Esophagus muscularis mucosa (tissue), 4 donors: Measurements from ENCODE around the gene ADNP. TPM values are rescaled to one million over a fixed set of nuclear protein-coding genes. Genes with fewer than 3 reads are reported as not detected.

ENCODE experiments used
- DNase-seq: peaks from one replicate; pipeline ENCODE4 v3.0.0-alpha.2; 2017; ENCODE audit errors: extremely low spot score
- H3K27ac ChIP-seq, 4 donors: fragments of 200-600 bp; sonication (generic); replicated peaks in 1 of 4; 1 replicate in 3 of 4; 2 replicates in 1 of 4; pipeline ENCODE4 v1.5.1; 2016 to 2019; ENCODE audit warnings: mild to moderate bottlenecking in 1 of 4
- H3K27me3 ChIP-seq, 4 donors: fragments of 200-600 bp; sonication (generic); one replicate each; pipeline versions ENCODE4 v1.5.1 to v1.6.0; 2016 to 2019
- H3K36me3 ChIP-seq, 4 donors: fragments of 200-600 bp; sonication (generic); one replicate each; pipeline ENCODE4 v1.5.1; 2016 to 2019
- H3K4me1 ChIP-seq, 4 donors: fragments of 200-600 bp; sonication (generic); one replicate each; pipeline ENCODE4 v1.5.1; 2016 to 2019
- H3K4me3 ChIP-seq, 4 donors: fragments of 200-600 bp; sonication (generic); 1 replicate in 2 of 4; 2 replicates in 2 of 4; pipeline ENCODE4 v1.5.1; 2016 to 2019; ENCODE audit warnings: mild to moderate bottlenecking in 4 of 4, moderate library complexity in 1 of 4
- H3K9me3 ChIP-seq, 4 donors: fragments of 200-600 bp; sonication (generic); 1 replicate in 3 of 4; 2 replicates in 1 of 4; pipeline ENCODE4 v1.5.1; 2016 to 2019
- EP300 ChIP-seq: sonication (generic); formaldehyde crosslinking; IDR thresholded peaks from one replicate; pipeline ENCODE4 v1.6.1; 2017; ENCODE audit warnings: antibody characterized with exemption
- POLR2A ChIP-seq: fragments of 450-650 bp; IDR thresholded peaks from one replicate; pipeline ENCODE4 v1.6.1; 2017; ENCODE audit warnings: antibody characterized with exemption, moderate library complexity, mild to moderate bottlenecking, low read depth
- POLR2AphosphoS5 ChIP-seq, 2 donors: sonication (generic); formaldehyde crosslinking; IDR thresholded peaks; one replicate each; pipeline ENCODE4 v1.6.1; 2017; ENCODE audit warnings: antibody characterized with exemption in 2 of 2
- WGBS: methylation state at CpG from one replicate; pipeline ENCODE4 v1.1.5; 2018; 5-methylcytosine and 5-hydroxymethylcytosine counted together
- intact Hi-C: fragments of 100-400 bp; cut with DNase I; formaldehyde crosslinking; loops from one replicate; pipeline ENCODE4 v1.15.1; 2023
- total RNA-seq, 4 donors: library from RNA; depleted of rRNA; stranded (reverse); fragments of >200 nt; gene quantifications; one replicate each; pipeline versions ENCODE4 v1.1.0 to v1.2.1, GENCODE V29; 2016
- TF ChIP-seq, protein P1 (sequence below), 3 experiments: fragments of 200-600 bp in 2 of 3; fragments of 450-650 bp in 1 of 3; sonication (generic) in 2 of 3; IDR thresholded peaks; one replicate each; pipeline ENCODE4 v1.5.1; 2017 to 2019; ENCODE audit warnings: antibody characterized with exemption in 3 of 3, mild to moderate bottlenecking in 2 of 3, moderate library complexity in 1 of 3

Gene ADNP
- total RNA-seq, 4 donors from 2014 or later, result 39.1 to 59.8 (median 48.2) TPM

DNA sequence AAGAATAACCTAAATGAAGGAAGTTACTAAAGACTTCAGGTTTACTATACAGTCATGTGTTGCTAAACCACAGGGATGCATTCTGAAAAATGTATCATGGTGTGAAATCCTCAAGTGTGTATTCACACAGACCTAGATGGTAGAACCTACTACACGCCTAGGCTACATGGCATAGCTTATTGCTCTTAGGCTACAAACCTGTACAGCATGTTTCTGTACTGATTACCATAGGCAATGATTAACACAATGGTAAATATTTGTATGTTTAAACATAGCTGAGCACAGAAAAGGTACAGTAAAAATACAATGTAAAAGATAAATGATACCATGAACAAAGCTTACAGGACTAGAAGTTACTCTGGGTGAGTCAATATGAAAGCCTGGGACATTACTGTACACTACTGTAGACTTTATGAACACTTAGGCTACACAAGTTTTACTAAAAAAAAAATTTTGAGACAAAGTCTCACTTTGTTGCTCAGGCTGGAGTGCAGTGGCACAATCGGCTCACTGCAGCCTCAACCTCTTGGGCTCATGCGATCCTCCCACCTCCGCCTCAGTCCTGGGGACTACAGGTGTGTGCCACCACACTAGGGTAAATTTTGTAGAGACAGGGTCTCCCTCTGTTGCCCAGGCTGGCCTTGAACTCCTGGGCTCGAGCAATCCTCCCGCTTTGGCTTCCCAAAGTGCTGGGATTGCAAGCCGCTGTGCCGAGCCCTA is 36.0 kb downstream of the ADNP start:
- H3K36me3 ChIP-seq, result peaks cover 35 to 90% (median 73%) of the 10 kb centered on the region in 4 donors
- TF ChIP-seq, protein P1, sequence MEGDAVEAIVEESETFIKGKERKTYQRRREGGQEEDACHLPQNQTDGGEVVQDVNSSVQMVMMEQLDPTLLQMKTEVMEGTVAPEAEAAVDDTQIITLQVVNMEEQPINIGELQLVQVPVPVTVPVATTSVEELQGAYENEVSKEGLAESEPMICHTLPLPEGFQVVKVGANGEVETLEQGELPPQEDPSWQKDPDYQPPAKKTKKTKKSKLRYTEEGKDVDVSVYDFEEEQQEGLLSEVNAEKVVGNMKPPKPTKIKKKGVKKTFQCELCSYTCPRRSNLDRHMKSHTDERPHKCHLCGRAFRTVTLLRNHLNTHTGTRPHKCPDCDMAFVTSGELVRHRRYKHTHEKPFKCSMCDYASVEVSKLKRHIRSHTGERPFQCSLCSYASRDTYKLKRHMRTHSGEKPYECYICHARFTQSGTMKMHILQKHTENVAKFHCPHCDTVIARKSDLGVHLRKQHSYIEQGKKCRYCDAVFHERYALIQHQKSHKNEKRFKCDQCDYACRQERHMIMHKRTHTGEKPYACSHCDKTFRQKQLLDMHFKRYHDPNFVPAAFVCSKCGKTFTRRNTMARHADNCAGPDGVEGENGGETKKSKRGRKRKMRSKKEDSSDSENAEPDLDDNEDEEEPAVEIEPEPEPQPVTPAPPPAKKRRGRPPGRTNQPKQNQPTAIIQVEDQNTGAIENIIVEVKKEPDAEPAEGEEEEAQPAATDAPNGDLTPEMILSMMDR (IDR thresholded peaks at IDR 0.05), result no peak
- TF ChIP-seq POLR2A, result no peak
- no peak for TF ChIP-seq EP300
- no peak for TF ChIP-seq POLR2AphosphoS5 (IDR thresholded peaks at IDR 0.05)
- WGBS, result 92% methylated on average over 8 of the region's 8 CpGs
- intact Hi-C loops, result no loop called here
- no peaks in the 10 kb centered on the region for H3K4me1 ChIP-seq
- DNase-seq, result no peak
- no peak overlapping the region for H3K4me3 ChIP-seq
- no peaks in the 10 kb centered on the region for H3K9me3 ChIP-seq
- no peaks in the 10 kb centered on the region for H3K27me3 ChIP-seq
- H3K27ac ChIP-seq, result no peak overlapping the region

DNA sequence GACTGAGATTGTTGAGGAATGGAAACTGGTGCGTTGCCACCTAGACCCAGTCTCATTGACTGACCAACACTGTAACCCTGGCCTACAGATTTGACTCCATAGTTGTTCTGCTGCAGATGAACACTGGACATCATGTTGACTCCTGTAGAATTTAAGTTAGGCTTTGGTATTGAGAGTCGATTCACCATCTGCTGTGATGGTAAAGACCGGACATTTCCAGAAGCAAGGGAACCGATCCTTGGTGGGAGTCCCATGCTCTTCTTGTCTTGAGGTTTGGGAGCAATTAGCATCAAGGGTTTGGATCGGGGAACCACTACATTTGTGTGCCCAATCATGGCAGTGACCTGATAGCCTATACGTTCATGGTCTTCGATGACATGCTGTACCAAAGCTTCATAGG is 37.6 kb downstream of the ADNP start:
- intact Hi-C loops, result no loop called here
- Histone ChIP-seq H3K27me3 (no peaks in the 10 kb centered on the region), H3K4me1 (no peaks in the 10 kb centered on the region), H3K9me3 (no peaks in the 10 kb centered on the region), H3K4me3 (no peak overlapping the region), H3K36me3 (peaks cover 41 to 90% (median 70%) of the 10 kb centered on the region in 4 donors), H3K27ac (no peak overlapping the region)
- TF ChIP-seq POLR2AphosphoS5 (IDR thresholded peaks at IDR 0.05) (no peak), EP300 (no peak), POLR2A (no peak)
- TF ChIP-seq, protein P1 (IDR thresholded peaks at IDR 0.05), result no peak
- no peak for DNase-seq
- WGBS, result 100% methylated on average over 6 of the region's 7 CpGs

DNA sequence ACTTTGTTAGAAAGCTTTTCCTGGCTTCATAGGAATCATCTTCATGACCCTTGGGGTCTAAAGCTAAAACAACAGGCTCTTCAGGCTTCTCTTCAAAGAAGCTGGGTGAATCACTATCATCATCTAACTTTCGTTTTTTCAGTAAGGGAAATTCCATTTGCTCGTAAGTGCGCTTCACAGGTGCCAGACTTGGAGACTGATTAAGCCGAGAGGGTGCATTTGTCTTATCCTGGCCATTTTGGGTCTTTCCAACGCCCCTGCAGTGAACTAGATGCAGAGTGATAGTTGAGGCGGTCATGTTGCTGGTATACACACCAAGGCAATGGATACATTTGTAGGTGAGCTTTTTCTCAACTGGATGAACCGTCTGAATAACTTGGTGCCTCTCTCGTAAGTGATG is 38.8 kb downstream of the ADNP start:
- no peak overlapping the region for H3K4me3 ChIP-seq
- H3K4me1 ChIP-seq, result no peaks in the 10 kb centered on the region
- no peak for DNase-seq
- TF ChIP-seq, protein P1 (IDR thresholded peaks at IDR 0.05), result no peak
- TF ChIP-seq POLR2A, result no peak
- TF ChIP-seq EP300, result no peak
- no peak for TF ChIP-seq POLR2AphosphoS5 (IDR thresholded peaks at IDR 0.05)
- WGBS, result 91% methylated on average over 8 of the region's 8 CpGs
- H3K36me3 ChIP-seq, result peaks cover 41 to 82% (median 66%) of the 10 kb centered on the region in 4 donors
- no peaks in the 10 kb centered on the region for H3K27me3 ChIP-seq
- no peak overlapping the region for H3K27ac ChIP-seq
- no peaks in the 10 kb centered on the region for H3K9me3 ChIP-seq
- intact Hi-C loops, result no loop called here

DNA sequence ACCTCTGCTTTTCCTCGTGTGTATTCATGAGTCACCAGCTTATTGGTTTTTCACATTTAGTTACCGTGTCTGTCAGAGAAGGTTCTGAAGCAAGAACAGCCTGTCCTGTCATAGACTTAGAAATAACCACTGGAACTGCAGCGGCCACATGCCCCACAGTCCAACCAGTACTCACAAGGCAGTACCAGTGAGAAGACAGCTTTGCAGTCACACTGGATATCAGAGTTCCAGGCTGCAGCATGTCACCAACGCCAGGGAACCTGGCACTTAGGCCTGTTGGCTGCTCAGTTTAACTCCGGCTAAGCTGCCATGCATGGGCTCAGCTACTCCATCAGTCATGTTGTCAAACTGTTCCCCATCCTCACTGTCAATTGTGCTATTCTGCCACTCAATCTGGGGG is 40.1 kb downstream of the ADNP start:
- H3K9me3 ChIP-seq, result no peaks in the 10 kb centered on the region
- DNase-seq, result no peak
- no peak overlapping the region for H3K27ac ChIP-seq
- TF ChIP-seq, protein P1 (IDR thresholded peaks at IDR 0.05), result no peak
- TF ChIP-seq POLR2A (no peak), EP300 (no peak), POLR2AphosphoS5 (IDR thresholded peaks at IDR 0.05) (no peak)
- WGBS, result 82% methylated on average over 4 of the region's 5 CpGs
- intact Hi-C loops, result no loop called here
- peaks cover 37 to 73% (median 58%) of the 10 kb centered on the region in 4 donors for H3K36me3 ChIP-seq
- no peak overlapping the region for H3K4me3 ChIP-seq
- no peaks in the 10 kb centered on the region for H3K27me3 ChIP-seq
- no peaks in the 10 kb centered on the region for H3K4me1 ChIP-seq

DNA sequence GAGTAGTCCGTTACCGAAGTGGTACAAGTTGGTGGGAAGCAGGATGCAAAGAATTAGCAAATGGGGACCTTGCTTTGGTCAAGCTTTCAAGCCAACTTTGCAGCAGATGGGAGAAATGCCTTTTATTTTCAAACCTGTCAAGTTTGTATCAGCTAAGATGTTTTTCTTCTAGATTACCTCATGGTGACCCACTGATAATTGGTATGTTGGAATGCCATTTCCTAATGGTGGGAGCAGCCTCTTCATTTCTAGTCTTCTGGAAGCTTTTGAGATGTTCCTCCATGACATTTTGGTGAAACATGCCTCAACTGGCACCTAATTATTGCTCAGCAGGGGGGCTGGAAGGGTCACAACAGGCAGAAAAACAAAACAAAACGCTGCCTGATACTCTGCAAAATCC is 43.7 kb downstream of the ADNP start:
- DNase-seq, result no peak
- TF ChIP-seq POLR2A, result no peak
- TF ChIP-seq, protein P1 (IDR thresholded peaks at IDR 0.05), result no peak
- TF ChIP-seq EP300, result no peak
- TF ChIP-seq POLR2AphosphoS5 (IDR thresholded peaks at IDR 0.05), result no peak
- Histone ChIP-seq H3K27me3 (no peaks in the 10 kb centered on the region), H3K4me3 (no peak overlapping the region), H3K9me3 (no peaks in the 10 kb centered on the region), H3K27ac (no peak overlapping the region), H3K4me1 (no peaks in the 10 kb centered on the region), H3K36me3 (peaks cover 18 to 51% (median 32%) of the 10 kb centered on the region in 4 donors)
- intact Hi-C loops, result no loop called here
- 82% methylated on average over 3 of the region's 3 CpGs for WGBS
